Measurements from ENCODE around the gene MTHFD1.
A peak's percentile ranks its signal among the peaks of the same experiment; 100 is the strongest.

MTHFD1 gene

GRCh38 chr14:64495252-64495651 is 107.1 kb downstream of the MTHFD1 start:
- DNase-seq: no peak

- DNase-seq: peak in 1 of 5 experiments; percentile 18
These were observed 108.6 kb downstream of the MTHFD1 start for GRCh38 chr14:64496764-64497163.

- no peak for DNase-seq
These were observed 111.9 kb downstream of the MTHFD1 start for GRCh38 chr14:64500088-64500487.

GRCh38 chr14:64501411-64502171 is 113.4 kb downstream of the MTHFD1 start:
- DNase-seq: peak in 1 of 5 experiments; percentile 76

GRCh38 chr14:64502456-64502855 is 114.3 kb downstream of the MTHFD1 start:
- peak in 2 of 5 experiments; percentile 32 to 46 for DNase-seq

GRCh38 chr14:64502887-64503433 is 114.8 kb downstream of the MTHFD1 start:
- peak in 1 of 5 experiments; percentile 58 for DNase-seq

GRCh38 chr14:64503434-64504309 is 115.5 kb downstream of the MTHFD1 start, which contains the start of gene ZBTB25:
Gene ZBTB25 (minus strand): TSS chr14:64503838. CDS start chr14:64490533, 13,305 bp downstream.
- DNase-seq: peak; percentile 90 to 99 (median 98)

- peak; percentile 66 to 95 (median 83) for DNase-seq
These were observed 116.2 kb downstream of the MTHFD1 start, which contains the start of gene ZBTB1 for GRCh38 chr14:64504310-64504896. Gene ZBTB1 (plus strand): TSS chr14:64504770. CDS start chr14:64521505, 16,735 bp downstream.

GRCh38 chr14:64504897-64505794 is 117.0 kb downstream of the MTHFD1 start:
- peak; percentile 59 to 95 (median 79) for DNase-seq

GRCh38 chr14:64506721-64507120 is 118.6 kb downstream of the MTHFD1 start:
- no peak for DNase-seq

GRCh38 chr14:64507376-64508156 is 119.4 kb downstream of the MTHFD1 start:
- peak in 2 of 5 experiments; percentile 19 to 31 for DNase-seq

- peak in 1 of 5 experiments; percentile 81 for DNase-seq
These were observed 120.1 kb downstream of the MTHFD1 start for GRCh38 chr14:64508215-64508776.

- DNase-seq: no peak
These were observed 120.9 kb downstream of the MTHFD1 start for GRCh38 chr14:64509036-64509435.

Measured in T-helper 2 cell (primary cell).